ENCODE data around the gene ZNF770.

DNA sequence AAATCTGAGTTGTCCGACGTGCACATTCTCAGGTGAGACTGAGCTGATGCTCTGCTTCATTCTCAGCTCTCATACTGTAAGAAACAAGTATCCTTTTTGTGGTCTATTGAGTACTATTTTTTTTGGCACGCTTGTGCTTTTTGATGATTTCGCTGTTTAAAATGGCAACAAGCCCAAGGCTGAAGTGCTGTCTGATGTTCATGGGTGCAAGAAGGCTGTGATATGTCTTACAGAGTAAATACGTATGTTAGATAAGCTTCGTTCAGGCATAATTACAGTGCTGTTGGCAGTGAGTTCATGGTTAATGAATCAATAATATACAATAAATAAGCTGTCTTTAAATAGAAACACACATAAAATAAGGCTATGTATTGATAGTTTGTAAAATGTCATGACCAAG, 45.7 kb downstream of the ZNF770 start:
- TF ChIP-seq RAD21 (conservative IDR thresholded peaks at IDR 0.05 in 1 of 2, IDR thresholded peaks at IDR 0.05 in 1 of 2) (no peak), EP300 (IDR thresholded peaks at IDR 0.05) (no peak), POLR2A (IDR thresholded peaks at IDR 0.05; ENCODE audit: low read length) (no peak), CHD2 (IDR thresholded peaks at IDR 0.05; ENCODE audit: low read length, partially characterized antibody) (no peak), JUN (IDR thresholded peaks at IDR 0.05) (no peak)
- TF ChIP-seq, protein P1, sequence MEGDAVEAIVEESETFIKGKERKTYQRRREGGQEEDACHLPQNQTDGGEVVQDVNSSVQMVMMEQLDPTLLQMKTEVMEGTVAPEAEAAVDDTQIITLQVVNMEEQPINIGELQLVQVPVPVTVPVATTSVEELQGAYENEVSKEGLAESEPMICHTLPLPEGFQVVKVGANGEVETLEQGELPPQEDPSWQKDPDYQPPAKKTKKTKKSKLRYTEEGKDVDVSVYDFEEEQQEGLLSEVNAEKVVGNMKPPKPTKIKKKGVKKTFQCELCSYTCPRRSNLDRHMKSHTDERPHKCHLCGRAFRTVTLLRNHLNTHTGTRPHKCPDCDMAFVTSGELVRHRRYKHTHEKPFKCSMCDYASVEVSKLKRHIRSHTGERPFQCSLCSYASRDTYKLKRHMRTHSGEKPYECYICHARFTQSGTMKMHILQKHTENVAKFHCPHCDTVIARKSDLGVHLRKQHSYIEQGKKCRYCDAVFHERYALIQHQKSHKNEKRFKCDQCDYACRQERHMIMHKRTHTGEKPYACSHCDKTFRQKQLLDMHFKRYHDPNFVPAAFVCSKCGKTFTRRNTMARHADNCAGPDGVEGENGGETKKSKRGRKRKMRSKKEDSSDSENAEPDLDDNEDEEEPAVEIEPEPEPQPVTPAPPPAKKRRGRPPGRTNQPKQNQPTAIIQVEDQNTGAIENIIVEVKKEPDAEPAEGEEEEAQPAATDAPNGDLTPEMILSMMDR (IDR thresholded peaks at IDR 0.05): no peak
- TF ChIP-seq, protein P2, sequence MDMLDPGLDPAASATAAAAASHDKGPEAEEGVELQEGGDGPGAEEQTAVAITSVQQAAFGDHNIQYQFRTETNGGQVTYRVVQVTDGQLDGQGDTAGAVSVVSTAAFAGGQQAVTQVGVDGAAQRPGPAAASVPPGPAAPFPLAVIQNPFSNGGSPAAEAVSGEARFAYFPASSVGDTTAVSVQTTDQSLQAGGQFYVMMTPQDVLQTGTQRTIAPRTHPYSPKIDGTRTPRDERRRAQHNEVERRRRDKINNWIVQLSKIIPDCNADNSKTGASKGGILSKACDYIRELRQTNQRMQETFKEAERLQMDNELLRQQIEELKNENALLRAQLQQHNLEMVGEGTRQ (IDR thresholded peaks at IDR 0.05): no peak
